HepG2 (cell line): Measurements from ENCODE around the gene SPATA13. TPM values are rescaled to one million over a fixed set of nuclear protein-coding genes. Genes with fewer than 3 reads are reported as not detected.
A peak's percentile ranks its signal among the peaks of the same experiment; 100 is the strongest.

ENCODE experiments used
- HNRNPH1 ChIP-seq: fragments of 200-400 bp; formaldehyde crosslinking; optimal IDR thresholded peaks from 2 replicates; pipeline ENCODE3; 2017; ENCODE audit warnings: mild to moderate bottlenecking, low read depth, low read length
- NR1H2 ChIP-seq: sonication (generic); formaldehyde crosslinking; IDR thresholded peaks from 2 replicates; pipeline ENCODE4 v1.8.1; 2022; ENCODE audit warnings: low read depth, missing genetic modification reagents, borderline replicate concordance
- NR2F6 ChIP-seq, 2 experiments: IDR thresholded peaks; 2 replicates each; pipeline ENCODE4 v1.6.1; 2016; ENCODE audit warnings: antibody characterized with exemption in 1 of 2, mild to moderate bottlenecking in 1 of 2
- polyA plus RNA-seq, 8 experiments: library from polyadenylated mRNA; depleted of rRNA in 3 of 8; stranded (reverse) in 7 of 8; unstranded in 1 of 8; fragments of >200 nt; fragmentation: Illumina TruSeq in 4 of 8; extraction: Trizol in 4 of 8; gene quantifications; 2 replicates each; pipeline versions ENCODE4 v1.2.1 to v1.2.3, GENCODE V29; 2011 to 2016; ENCODE audit warnings: low read depth in 4 of 8, missing spikeins in 1 of 8, mixed read lengths in 1 of 8; ENCODE audit not compliant: insufficient read depth in 1 of 8
- total RNA-seq, 5 experiments: library from RNA; depleted of rRNA; stranded (reverse); fragments of >200 nt; fragmentation: Illumina TruSeq; extraction: Trizol; gene quantifications; 2 replicates each; pipeline ENCODE4 v1.2.3, GENCODE V29; 2016; ENCODE audit warnings: low read depth in 1 of 5
- TF ChIP-seq, protein P1 (sequence below): sonication (generic); formaldehyde crosslinking; IDR thresholded peaks from 2 replicates; pipeline ENCODE4 v1.8.1; 2023; ENCODE audit warnings: mild to moderate bottlenecking, missing genetic modification reagents
- TF ChIP-seq, protein P2 (sequence below): sonication (generic); formaldehyde crosslinking; IDR thresholded peaks from 2 replicates; pipeline ENCODE4 v1.4.0; 2020; ENCODE audit warnings: missing genetic modification reagents
- TF ChIP-seq, protein P3 (sequence below), 2 experiments: fragments of 450-650 bp in 1 of 2; sonication (generic) in 1 of 2; formaldehyde crosslinking; IDR thresholded peaks; 2 replicates each; pipeline versions ENCODE4 v1.5.0 to v1.8.0; 2020 to 2022; ENCODE audit warnings: mild to moderate bottlenecking in 1 of 2, missing genetic modification reagents in 1 of 2
- TF ChIP-seq, protein P4 (sequence below): sonication (generic); formaldehyde crosslinking; IDR thresholded peaks from one replicate; pipeline ENCODE4 v1.5.1; 2020; ENCODE audit warnings: mild to moderate bottlenecking, missing genetic modification reagents; ENCODE audit errors: not compliant biosample characterization
- TF ChIP-seq, protein P5 (sequence below): sonication (generic); formaldehyde crosslinking; IDR thresholded peaks from 2 replicates; pipeline ENCODE4 v1.4.0; 2020; ENCODE audit warnings: missing genetic modification reagents

Gene SPATA13
- total and polyA plus RNA-seq, 2 of the 13 experiments (the other 11 are each of a cell fraction or from before 2014, with no cell fraction given): 11.3 to 14.2 TPM

DNA sequence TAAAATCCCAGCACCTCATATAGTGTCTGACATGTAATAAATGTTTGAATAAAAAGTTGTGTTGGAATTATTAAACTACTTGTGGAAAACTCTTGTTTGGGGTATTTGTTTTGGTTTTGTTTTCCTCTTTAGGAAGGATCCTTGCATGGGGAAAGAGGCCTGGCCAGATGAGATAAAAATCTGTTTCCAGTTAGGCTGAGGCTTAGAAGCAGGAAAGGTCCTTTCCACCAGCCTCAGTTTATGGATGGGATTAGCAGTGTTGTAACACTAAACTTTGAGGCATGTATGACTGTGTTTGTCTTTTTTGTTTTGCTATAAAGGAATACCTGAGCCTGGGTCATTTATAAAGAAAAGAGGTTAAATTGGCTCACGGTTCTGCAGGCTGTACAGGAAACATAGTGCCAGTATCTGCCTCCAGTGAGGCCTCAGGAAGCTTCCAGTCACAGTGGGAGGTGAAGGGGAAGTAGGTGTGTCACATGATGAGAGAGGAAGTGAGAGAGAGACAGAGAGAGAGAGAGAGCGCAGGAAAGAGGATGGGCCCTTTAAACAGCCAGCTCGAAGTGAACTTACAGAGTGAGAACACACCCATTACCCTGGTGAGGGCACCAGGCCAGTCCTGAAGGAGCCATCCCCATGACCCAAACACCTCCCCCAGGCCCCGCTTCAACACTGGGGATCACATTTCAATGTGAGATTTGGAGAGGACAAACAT, 21.6 kb downstream of the SPATA13 start (continued):
- TF ChIP-seq, protein P1, sequence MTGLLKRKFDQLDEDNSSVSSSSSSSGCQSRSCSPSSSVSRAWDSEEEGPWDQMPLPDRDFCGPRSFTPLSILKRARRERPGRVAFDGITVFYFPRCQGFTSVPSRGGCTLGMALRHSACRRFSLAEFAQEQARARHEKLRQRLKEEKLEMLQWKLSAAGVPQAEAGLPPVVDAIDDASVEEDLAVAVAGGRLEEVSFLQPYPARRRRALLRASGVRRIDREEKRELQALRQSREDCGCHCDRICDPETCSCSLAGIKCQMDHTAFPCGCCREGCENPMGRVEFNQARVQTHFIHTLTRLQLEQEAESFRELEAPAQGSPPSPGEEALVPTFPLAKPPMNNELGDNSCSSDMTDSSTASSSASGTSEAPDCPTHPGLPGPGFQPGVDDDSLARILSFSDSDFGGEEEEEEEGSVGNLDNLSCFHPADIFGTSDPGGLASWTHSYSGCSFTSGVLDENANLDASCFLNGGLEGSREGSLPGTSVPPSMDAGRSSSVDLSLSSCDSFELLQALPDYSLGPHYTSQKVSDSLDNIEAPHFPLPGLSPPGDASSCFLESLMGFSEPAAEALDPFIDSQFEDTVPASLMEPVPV (CRISPR knock-in tag): no peak
- TF ChIP-seq, protein P2, sequence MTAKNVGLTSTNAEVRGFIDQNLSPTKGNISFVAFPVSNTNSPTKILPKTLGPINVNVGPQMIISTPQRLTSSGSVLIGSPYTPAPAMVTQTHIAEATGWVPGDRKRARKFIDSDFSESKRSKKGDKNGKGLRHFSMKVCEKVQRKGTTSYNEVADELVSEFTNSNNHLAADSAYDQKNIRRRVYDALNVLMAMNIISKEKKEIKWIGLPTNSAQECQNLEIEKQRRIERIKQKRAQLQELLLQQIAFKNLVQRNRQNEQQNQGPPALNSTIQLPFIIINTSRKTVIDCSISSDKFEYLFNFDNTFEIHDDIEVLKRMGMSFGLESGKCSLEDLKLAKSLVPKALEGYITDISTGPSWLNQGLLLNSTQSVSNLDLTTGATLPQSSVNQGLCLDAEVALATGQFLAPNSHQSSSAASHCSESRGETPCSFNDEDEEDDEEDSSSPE (CRISPR knock-in tag): no peak
- TF ChIP-seq, protein P3, sequence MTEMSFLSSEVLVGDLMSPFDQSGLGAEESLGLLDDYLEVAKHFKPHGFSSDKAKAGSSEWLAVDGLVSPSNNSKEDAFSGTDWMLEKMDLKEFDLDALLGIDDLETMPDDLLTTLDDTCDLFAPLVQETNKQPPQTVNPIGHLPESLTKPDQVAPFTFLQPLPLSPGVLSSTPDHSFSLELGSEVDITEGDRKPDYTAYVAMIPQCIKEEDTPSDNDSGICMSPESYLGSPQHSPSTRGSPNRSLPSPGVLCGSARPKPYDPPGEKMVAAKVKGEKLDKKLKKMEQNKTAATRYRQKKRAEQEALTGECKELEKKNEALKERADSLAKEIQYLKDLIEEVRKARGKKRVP (CRISPR knock-in tag; IDR thresholded peaks at IDR 0.05): no peak
- TF ChIP-seq, protein P4, sequence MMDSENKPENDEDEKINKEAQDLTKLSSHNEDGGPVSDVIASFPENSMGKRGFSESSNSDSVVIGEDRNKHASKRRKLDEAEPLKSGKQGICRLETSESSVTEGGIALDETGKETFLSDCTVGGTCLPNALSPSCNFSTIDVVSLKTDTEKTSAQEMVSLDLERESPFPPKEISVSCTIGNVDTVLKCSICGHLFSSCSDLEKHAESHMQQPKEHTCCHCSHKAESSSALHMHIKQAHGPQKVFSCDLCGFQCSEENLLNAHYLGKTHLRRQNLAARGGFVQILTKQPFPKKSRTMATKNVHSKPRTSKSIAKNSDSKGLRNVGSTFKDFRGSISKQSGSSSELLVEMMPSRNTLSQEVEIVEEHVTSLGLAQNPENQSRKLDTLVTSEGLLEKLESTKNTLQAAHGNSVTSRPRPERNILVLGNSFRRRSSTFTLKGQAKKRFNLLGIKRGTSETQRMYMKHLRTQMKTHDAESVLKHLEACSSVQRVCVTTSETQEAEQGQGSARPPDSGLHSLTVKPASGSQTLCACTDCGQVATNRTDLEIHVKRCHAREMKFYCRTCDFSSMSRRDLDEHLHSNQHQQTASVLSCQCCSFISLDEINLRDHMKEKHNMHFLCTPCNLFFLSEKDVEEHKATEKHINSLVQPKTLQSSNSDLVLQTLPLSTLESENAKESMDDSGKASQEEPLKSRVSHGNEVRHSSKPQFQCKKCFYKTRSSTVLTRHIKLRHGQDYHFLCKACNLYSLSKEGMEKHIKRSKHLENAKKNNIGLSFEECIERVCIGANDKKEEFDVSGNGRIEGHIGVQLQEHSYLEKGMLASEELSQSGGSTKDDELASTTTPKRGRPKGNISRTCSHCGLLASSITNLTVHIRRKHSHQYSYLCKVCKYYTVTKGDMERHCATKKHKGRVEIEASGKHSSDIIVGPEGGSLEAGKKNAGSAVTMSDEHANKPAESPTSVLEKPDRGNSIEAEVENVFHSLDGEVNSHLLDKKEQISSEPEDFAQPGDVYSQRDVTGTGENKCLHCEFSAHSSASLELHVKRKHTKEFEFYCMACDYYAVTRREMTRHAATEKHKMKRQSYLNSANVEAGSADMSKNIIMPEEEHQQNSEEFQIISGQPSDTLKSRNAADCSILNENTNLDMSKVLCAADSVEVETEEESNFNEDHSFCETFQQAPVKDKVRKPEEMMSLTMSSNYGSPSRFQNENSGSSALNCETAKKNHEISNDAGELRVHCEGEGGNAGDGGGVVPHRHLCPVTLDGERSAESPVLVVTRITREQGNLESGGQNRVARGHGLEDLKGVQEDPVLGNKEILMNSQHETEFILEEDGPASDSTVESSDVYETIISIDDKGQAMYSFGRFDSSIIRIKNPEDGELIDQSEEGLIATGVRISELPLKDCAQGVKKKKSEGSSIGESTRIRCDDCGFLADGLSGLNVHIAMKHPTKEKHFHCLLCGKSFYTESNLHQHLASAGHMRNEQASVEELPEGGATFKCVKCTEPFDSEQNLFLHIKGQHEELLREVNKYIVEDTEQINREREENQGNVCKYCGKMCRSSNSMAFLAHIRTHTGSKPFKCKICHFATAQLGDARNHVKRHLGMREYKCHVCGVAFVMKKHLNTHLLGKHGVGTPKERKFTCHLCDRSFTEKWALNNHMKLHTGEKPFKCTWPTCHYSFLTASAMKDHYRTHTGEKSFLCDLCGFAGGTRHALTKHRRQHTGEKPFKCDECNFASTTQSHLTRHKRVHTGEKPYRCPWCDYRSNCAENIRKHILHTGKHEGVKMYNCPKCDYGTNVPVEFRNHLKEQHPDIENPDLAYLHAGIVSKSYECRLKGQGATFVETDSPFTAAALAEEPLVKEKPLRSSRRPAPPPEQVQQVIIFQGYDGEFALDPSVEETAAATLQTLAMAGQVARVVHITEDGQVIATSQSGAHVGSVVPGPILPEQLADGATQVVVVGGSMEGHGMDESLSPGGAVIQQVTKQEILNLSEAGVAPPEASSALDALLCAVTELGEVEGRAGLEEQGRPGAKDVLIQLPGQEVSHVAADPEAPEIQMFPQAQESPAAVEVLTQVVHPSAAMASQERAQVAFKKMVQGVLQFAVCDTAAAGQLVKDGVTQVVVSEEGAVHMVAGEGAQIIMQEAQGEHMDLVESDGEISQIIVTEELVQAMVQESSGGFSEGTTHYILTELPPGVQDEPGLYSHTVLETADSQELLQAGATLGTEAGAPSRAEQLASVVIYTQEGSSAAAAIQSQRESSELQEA (CRISPR knock-in tag): no peak
- TF ChIP-seq HNRNPH1 (no peak), NR1H2 (CRISPR knock-in tag) (no peak), NR2F6 (IDR thresholded peaks at IDR 0.05) (no peak), NR2F6 (CRISPR knock-in tag; IDR thresholded peaks at IDR 0.05) (peak; percentile 9; the same call in 1 of the 2 replicates)
- TF ChIP-seq, protein P5, sequence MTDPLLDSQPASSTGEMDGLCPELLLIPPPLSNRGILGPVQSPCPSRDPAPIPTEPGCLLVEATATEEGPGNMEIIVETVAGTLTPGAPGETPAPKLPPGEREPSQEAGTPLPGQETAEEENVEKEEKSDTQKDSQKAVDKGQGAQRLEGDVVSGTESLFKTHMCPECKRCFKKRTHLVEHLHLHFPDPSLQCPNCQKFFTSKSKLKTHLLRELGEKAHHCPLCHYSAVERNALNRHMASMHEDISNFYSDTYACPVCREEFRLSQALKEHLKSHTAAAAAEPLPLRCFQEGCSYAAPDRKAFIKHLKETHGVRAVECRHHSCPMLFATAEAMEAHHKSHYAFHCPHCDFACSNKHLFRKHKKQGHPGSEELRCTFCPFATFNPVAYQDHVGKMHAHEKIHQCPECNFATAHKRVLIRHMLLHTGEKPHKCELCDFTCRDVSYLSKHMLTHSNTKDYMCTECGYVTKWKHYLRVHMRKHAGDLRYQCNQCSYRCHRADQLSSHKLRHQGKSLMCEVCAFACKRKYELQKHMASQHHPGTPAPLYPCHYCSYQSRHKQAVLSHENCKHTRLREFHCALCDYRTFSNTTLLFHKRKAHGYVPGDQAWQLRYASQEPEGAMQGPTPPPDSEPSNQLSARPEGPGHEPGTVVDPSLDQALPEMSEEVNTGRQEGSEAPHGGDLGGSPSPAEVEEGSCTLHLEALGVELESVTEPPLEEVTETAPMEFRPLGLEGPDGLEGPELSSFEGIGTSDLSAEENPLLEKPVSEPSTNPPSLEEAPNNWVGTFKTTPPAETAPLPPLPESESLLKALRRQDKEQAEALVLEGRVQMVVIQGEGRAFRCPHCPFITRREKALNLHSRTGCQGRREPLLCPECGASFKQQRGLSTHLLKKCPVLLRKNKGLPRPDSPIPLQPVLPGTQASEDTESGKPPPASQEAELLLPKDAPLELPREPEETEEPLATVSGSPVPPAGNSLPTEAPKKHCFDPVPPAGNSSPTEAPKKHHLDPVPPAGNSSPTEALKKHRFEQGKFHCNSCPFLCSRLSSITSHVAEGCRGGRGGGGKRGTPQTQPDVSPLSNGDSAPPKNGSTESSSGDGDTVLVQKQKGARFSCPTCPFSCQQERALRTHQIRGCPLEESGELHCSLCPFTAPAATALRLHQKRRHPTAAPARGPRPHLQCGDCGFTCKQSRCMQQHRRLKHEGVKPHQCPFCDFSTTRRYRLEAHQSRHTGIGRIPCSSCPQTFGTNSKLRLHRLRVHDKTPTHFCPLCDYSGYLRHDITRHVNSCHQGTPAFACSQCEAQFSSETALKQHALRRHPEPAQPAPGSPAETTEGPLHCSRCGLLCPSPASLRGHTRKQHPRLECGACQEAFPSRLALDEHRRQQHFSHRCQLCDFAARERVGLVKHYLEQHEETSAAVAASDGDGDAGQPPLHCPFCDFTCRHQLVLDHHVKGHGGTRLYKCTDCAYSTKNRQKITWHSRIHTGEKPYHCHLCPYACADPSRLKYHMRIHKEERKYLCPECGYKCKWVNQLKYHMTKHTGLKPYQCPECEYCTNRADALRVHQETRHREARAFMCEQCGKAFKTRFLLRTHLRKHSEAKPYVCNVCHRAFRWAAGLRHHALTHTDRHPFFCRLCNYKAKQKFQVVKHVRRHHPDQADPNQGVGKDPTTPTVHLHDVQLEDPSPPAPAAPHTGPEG (CRISPR knock-in tag): no peak
